Measurements from ENCODE around the gene CNN1.
A peak's percentile ranks its signal among the peaks of the same experiment; 100 is the strongest.

Gene CNN1

GRCh38 chr19:11554160-11554559 lies 15.5 kb downstream of the CNN1 start:
- no peaks in the 10 kb centered on the region for H3K27me3 Mint-ChIP-seq (ENCODE audit: low read depth)
- no peak for TF ChIP-seq CTCF (IDR thresholded peaks at IDR 0.05; ENCODE audit: unreplicated experiment in 3 of 3)

GRCh38 chr19:11555246-11555645 lies 16.6 kb downstream of the CNN1 start:
- peaks cover 15% of the 10 kb centered on the region for H3K36me3 Mint-ChIP-seq (ENCODE audit: low read depth)
- H3K4me1 Mint-ChIP-seq, result peaks cover 21% of the 10 kb centered on the region
- no peaks in the 10 kb centered on the region for H3K27me3 Mint-ChIP-seq (ENCODE audit: low read depth)
- peak overlapping the region; percentile 41 to 80 (median 79) for H3K4me3 Mint-ChIP-seq
- H3K9me3 Mint-ChIP-seq, result no peaks in the 10 kb centered on the region
- no peak for TF ChIP-seq CTCF (IDR thresholded peaks at IDR 0.05; ENCODE audit: unreplicated experiment in 3 of 3)
- no peak overlapping the region for H3K27ac Mint-ChIP-seq

More at GRCh38 chr19:11554160-11554559, 15.5 kb downstream of the CNN1 start:
- Mint-ChIP-seq H3K27ac (no peak overlapping the region), H3K4me3 (peak overlapping the region in 1 of 3 experiments; percentile 32), H3K36me3 (ENCODE audit: low read depth) (peaks cover 15% of the 10 kb centered on the region), H3K4me1 (peaks cover 17% of the 10 kb centered on the region), H3K9me3 (no peaks in the 10 kb centered on the region)

GRCh38 chr19:11556634-11557420 lies 18.2 kb downstream of the CNN1 start:
- peak overlapping the region; percentile 92 to 98 (median 98) for H3K4me3 Mint-ChIP-seq
- H3K4me1 Mint-ChIP-seq, result peaks cover 27% of the 10 kb centered on the region
- no peak for TF ChIP-seq CTCF (IDR thresholded peaks at IDR 0.05; ENCODE audit: unreplicated experiment in 3 of 3)
- H3K27ac Mint-ChIP-seq, result no peak overlapping the region
- H3K27me3 Mint-ChIP-seq (ENCODE audit: low read depth), result no peaks in the 10 kb centered on the region
- H3K9me3 Mint-ChIP-seq, result no peaks in the 10 kb centered on the region
- peaks cover 15% of the 10 kb centered on the region for H3K36me3 Mint-ChIP-seq (ENCODE audit: low read depth)

- Mint-ChIP-seq H3K4me1 (peaks cover 27% of the 10 kb centered on the region), H3K9me3 (no peaks in the 10 kb centered on the region), H3K4me3 (peak within 1 kb of the TSS; percentile 92 to 98 (median 98)), H3K36me3 (ENCODE audit: low read depth) (peaks cover 12% of the 10 kb centered on the region), H3K27ac (peak within 1 kb of the TSS; percentile 59 to 91 (median 89)), H3K27me3 (ENCODE audit: low read depth) (no peaks in the 10 kb centered on the region)
- TF ChIP-seq CTCF (IDR thresholded peaks at IDR 0.05; ENCODE audit: unreplicated experiment in 3 of 3), result peak in 1 of 3 experiments; percentile 14
These were observed 20.5 kb downstream of the CNN1 start, which contains the start of gene ELOF1 for GRCh38 chr19:11558881-11559828. ELOF1 (minus strand) TSS chr19:11559230; CDS start chr19:11554347, 4,883 bp downstream.

- no peaks in the 10 kb centered on the region for H3K27me3 Mint-ChIP-seq (ENCODE audit: low read depth)
- peaks cover 8% of the 10 kb centered on the region for H3K36me3 Mint-ChIP-seq (ENCODE audit: low read depth)
- peak overlapping the region; percentile 54 to 72 (median 64) for H3K27ac Mint-ChIP-seq
- H3K9me3 Mint-ChIP-seq, result no peaks in the 10 kb centered on the region
- H3K4me3 Mint-ChIP-seq, result peak overlapping the region; percentile 71 to 87 (median 86)
- TF ChIP-seq CTCF (IDR thresholded peaks at IDR 0.05; ENCODE audit: unreplicated experiment in 3 of 3), result peak; percentile 70 to 73 (median 72)
- peaks cover 23% of the 10 kb centered on the region for H3K4me1 Mint-ChIP-seq
These were observed 21.9 kb downstream of the CNN1 start for GRCh38 chr19:11560404-11561051.
